ENCODE results near the gene MORN2. TPM values are rescaled to one million over a fixed set of nuclear protein-coding genes. Genes with fewer than 3 reads are reported as not detected.
A peak's percentile ranks its signal among the peaks of the same experiment; 100 is the strongest.

The MORN2 gene
- total and polyA plus RNA-seq, 2 of the 4 experiments (the other 2 are of a cell fraction) = 13.1 to 16.5 TPM

- Histone ChIP-seq H2AK9ac (replicated peaks; ENCODE audit: low read depth, low read length, poor library complexity) (no peak overlapping the region), H3K14ac (replicated peaks; ENCODE audit: low read depth, low read length) (no peak overlapping the region), H4K91ac (ENCODE audit: insufficient read depth, low read depth, low read length) (no peak overlapping the region), H3K4me3 (ENCODE audit: insufficient read depth, low read depth, low read length) (no peak overlapping the region), H3K79me1 (ENCODE audit: low read depth in 1 of 2, low read length in 2 of 2) (no peaks in the 10 kb centered on the region), H3K27ac (ENCODE audit: insufficient read depth, low read length) (no peak overlapping the region), H3K23ac (ENCODE audit: low read depth, low read length) (no peak overlapping the region), H2BK120ac (ENCODE audit: low read depth, low read length) (no peak overlapping the region), H2AFZ (replicated peaks; ENCODE audit: low read length, poor library complexity) (no peak overlapping the region), H3K4me2 (ENCODE audit: low read depth, low read length) (no peak overlapping the region), H3K9me3 (ENCODE audit: control insufficient read depth, insufficient read depth, low read length) (no peaks in the 10 kb centered on the region), H3K36me3 (ENCODE audit: control insufficient read depth, insufficient read depth, low read length) (peaks cover 11% of the 10 kb centered on the region), H3K9me1 (ENCODE audit: insufficient read depth, low read length) (no peaks in the 10 kb centered on the region), H4K20me1 (ENCODE audit: insufficient read depth, low read length) (no peaks in the 10 kb centered on the region), H2BK15ac (ENCODE audit: low read depth, low read length) (no peak overlapping the region), H4K8ac (ENCODE audit: low read depth in 2 of 2, low read length in 2 of 2) (no peak overlapping the region), H4K5ac (ENCODE audit: low read depth, low read length) (no peak overlapping the region), H3K9ac (ENCODE audit: low read depth, low read length) (no peak overlapping the region), H3K56ac (ENCODE audit: extremely low read depth, insufficient read depth, low read length) (no peak overlapping the region), H3K4me1 (ENCODE audit: control insufficient read depth, insufficient read depth, low read length) (no peaks in the 10 kb centered on the region), H3K4ac (ENCODE audit: low read depth, low read length) (no peak overlapping the region), H3K18ac (ENCODE audit: low read depth, low read length) (no peak overlapping the region), H2BK20ac (ENCODE audit: low read depth, low read length) (no peak overlapping the region), H2BK5ac (ENCODE audit: low read depth, low read length, poor library complexity, severe bottlenecking) (no peak overlapping the region), H3K27me3 (ENCODE audit: control insufficient read depth, insufficient read depth, low read length) (no peaks in the 10 kb centered on the region), H2AK5ac (ENCODE audit: low read depth, low read length) (no peak overlapping the region)
- dilution Hi-C loops (cut with HindIII; ENCODE audit: low sequenced_read_pairs, unreplicated experiment) = no loop called here
- no TSS peak for BruUV-seq (replicated peaks)
- no CpG with 5 or more reads among the region's 2 CpGs for WGBS, 2 experiments (ENCODE audit: extremely low coverage in 2 of 2, insufficient read length in 1 of 2)
- ChIA-PET CTCF (no interaction called here), POLR2A (ENCODE audit: unreplicated experiment) (no interaction called here)
- in situ Hi-C loops (cut with MboI; ENCODE audit: low sequenced_read_pairs) = no loop called here
- intact Hi-C loops (cut with micrococcal nuclease) = loop anchor here (10.0 kb wide), 1 partner anchor 302 kb away; no protein-coding TSS in a partner anchor
- ATAC-seq (ENCODE audit: low read depth) = no peak
- no peak for TF ChIP-seq USF2 (IDR thresholded peaks at IDR 0.05; ENCODE audit: low read depth, low read length)
- TF ChIP-seq CEBPB (IDR thresholded peaks at IDR 0.05; ENCODE audit: low read depth, low read length) = no peak
- TF ChIP-seq CHD1 (IDR thresholded peaks at IDR 0.05; ENCODE audit: low read depth, low read length) = no peak
- TF ChIP-seq ELK1 (IDR thresholded peaks at IDR 0.05; ENCODE audit: borderline replicate concordance, low read depth, low read length) = no peak
- no peak for TF ChIP-seq RCOR1 (IDR thresholded peaks at IDR 0.05; ENCODE audit: insufficient replicate concordance, low read length)
- TF ChIP-seq MXI1 (IDR thresholded peaks at IDR 0.05; ENCODE audit: borderline replicate concordance, low read depth, low read length) = no peak
- no peak for TF ChIP-seq BHLHE40 (IDR thresholded peaks at IDR 0.05; ENCODE audit: low read depth, low read length)
- no peak for TF ChIP-seq RFX5 (IDR thresholded peaks at IDR 0.05; ENCODE audit: low read depth, low read length)
- TF ChIP-seq CTCF (conservative IDR thresholded peaks at IDR 0.05; ENCODE audit: low read depth, low read length) = no peak
- no peak for TF ChIP-seq RAD21 (IDR thresholded peaks at IDR 0.05; ENCODE audit: low read length)
- no peak for TF ChIP-seq FOS (IDR thresholded peaks at IDR 0.05; ENCODE audit: low read depth, low read length)
- TF ChIP-seq MAZ (IDR thresholded peaks at IDR 0.05; ENCODE audit: borderline replicate concordance, low read depth, low read length) = no peak
- no peak for TF ChIP-seq POLR2A (IDR thresholded peaks at IDR 0.05; ENCODE audit: low read depth, low read length)
- no peak for TF ChIP-seq SMC3 (IDR thresholded peaks at IDR 0.05; ENCODE audit: low read depth, low read length)
- DNase-seq = peak; percentile 10
Observed at GRCh38 chr2:38836791-38837190, 39.0 kb upstream of the MORN2 start.

Measured in IMR-90 (cell line).